Vagina (tissue), 2 donors: ENCODE data around the gene ZNF408. TPM values are rescaled to one million over a fixed set of nuclear protein-coding genes. Genes with fewer than 3 reads are reported as not detected.
A peak's percentile ranks its signal among the peaks of the same experiment; 100 is the strongest.
"Not testable (repeated sequence)": the region's sequence is repeated elsewhere in the genome, so short reads cannot be mapped to it uniquely, and the experiment has no call there.

Experiments used
- DNase-seq, 2 donors: peaks; one replicate each; pipeline ENCODE4 v3.0.0-alpha.2; 2017; ENCODE audit errors: extremely low spot score in 2 of 2
- H3K27ac ChIP-seq: fragments of 200-600 bp; sonication (generic); one replicate; pipeline ENCODE4 v1.5.1; 2019
- H3K27me3 ChIP-seq: fragments of 200-600 bp; sonication (generic); one replicate; pipeline ENCODE4 v1.5.1; 2019
- H3K36me3 ChIP-seq, 2 donors: fragments of 200-600 bp; sonication (generic); one replicate each; pipeline ENCODE4 v1.5.1; 2017 to 2019
- H3K4me1 ChIP-seq: fragments of 200-600 bp; sonication (generic); one replicate; pipeline ENCODE4 v1.5.1; 2019
- H3K4me3 ChIP-seq, 2 donors: fragments of 200-600 bp; sonication (generic); 1 replicate in 1 of 2; 2 replicates in 1 of 2; pipeline ENCODE4 v1.5.1; 2016 to 2019
- H3K9me3 ChIP-seq: fragments of 200-600 bp; sonication (generic); one replicate; pipeline ENCODE4 v1.5.1; 2019
- CTCF ChIP-seq, 3 experiments: fragments of 450-650 bp in 2 of 3; fragments of 200-600 bp in 1 of 3; sonication (generic) in 1 of 3; IDR thresholded peaks; one replicate each; pipeline ENCODE4 v1.5.1; 2017 to 2019; ENCODE audit warnings: antibody characterized with exemption in 3 of 3, mild to moderate bottlenecking in 2 of 3, moderate library complexity in 2 of 3
- POLR2A ChIP-seq, 2 donors: fragments of 450-650 bp; IDR thresholded peaks; one replicate each; pipeline ENCODE4 v1.6.1; 2017; ENCODE audit warnings: antibody characterized with exemption in 2 of 2, mild to moderate bottlenecking in 2 of 2, moderate library complexity in 2 of 2
- POLR2AphosphoS5 ChIP-seq, 2 donors: sonication (generic); formaldehyde crosslinking; IDR thresholded peaks; one replicate each; pipeline ENCODE4 v1.9.0; 2017; ENCODE audit warnings: antibody characterized with exemption in 2 of 2, mild to moderate bottlenecking in 2 of 2, low read depth in 1 of 2; ENCODE audit not compliant: insufficient read depth in 1 of 2
- intact Hi-C: fragments of 100-400 bp; cut with DNase I; formaldehyde crosslinking; loops from one replicate; pipeline ENCODE4 v1.15.1; 2023
- total RNA-seq: library from RNA; depleted of rRNA; stranded (reverse); fragments of >200 nt; gene quantifications from one replicate; pipeline ENCODE4 v1.2.3, GENCODE V29; 2016

ZNF408 gene
- total RNA-seq, 1 donor from 2014 or later: 12.5 TPM

GRCh38 chr11:46698597-46698996 is 2.2 kb upstream of the ZNF408 start:
- H3K4me3 ChIP-seq: no peak overlapping the region
- intact Hi-C loops: no loop called here
- peaks cover 0 to 28% of the 10 kb centered on the region in 2 donors for H3K36me3 ChIP-seq
- peak overlapping the region; percentile 95 for H3K27ac ChIP-seq
- H3K27me3 ChIP-seq: no peaks in the 10 kb centered on the region
- TF ChIP-seq POLR2AphosphoS5 (IDR thresholded peaks at IDR 0.05; ENCODE audit: insufficient read depth in 1 of 2, low read depth in 1 of 2) (no peak), CTCF (IDR thresholded peaks at IDR 0.05) (no peak), POLR2A (IDR thresholded peaks at IDR 0.05) (no peak)
- no peak for DNase-seq
- no peaks in the 10 kb centered on the region for H3K9me3 ChIP-seq
- H3K4me1 ChIP-seq: peaks cover 82% of the 10 kb centered on the region

- Histone ChIP-seq H3K4me1 (peaks cover 56% of the 10 kb centered on the region), H3K27ac (peak overlapping the region; percentile 95), H3K4me3 (peak overlapping the region; percentile 78 to 93), H3K36me3 (peaks cover 0 to 28% of the 10 kb centered on the region in 2 donors), H3K9me3 (no peaks in the 10 kb centered on the region), H3K27me3 (no peaks in the 10 kb centered on the region)
- intact Hi-C loops: no loop called here
- DNase-seq: no peak
- TF ChIP-seq POLR2A (IDR thresholded peaks at IDR 0.05): no peak
- no peak for TF ChIP-seq POLR2AphosphoS5 (IDR thresholded peaks at IDR 0.05; ENCODE audit: insufficient read depth in 1 of 2, low read depth in 1 of 2)
- TF ChIP-seq CTCF (IDR thresholded peaks at IDR 0.05): no peak
These were observed 335 bp downstream of the ZNF408 start for GRCh38 chr11:46701078-46701654.

- Histone ChIP-seq H3K27me3 (no peaks in the 10 kb centered on the region), H3K27ac (no peak overlapping the region), H3K4me3 (no peak overlapping the region), H3K4me1 (peaks cover 19% of the 10 kb centered on the region), H3K9me3 (no peaks in the 10 kb centered on the region), H3K36me3 (peaks cover 0 to 38% of the 10 kb centered on the region in 2 donors)
- no peak for DNase-seq
- intact Hi-C loops: loop anchor here (5.0 kb wide), 1 partner anchor 88 kb away; the partner anchor contains the start of genes ATG13 and HARBI1
- no peak for TF ChIP-seq CTCF (IDR thresholded peaks at IDR 0.05)
- no peak for TF ChIP-seq POLR2AphosphoS5 (IDR thresholded peaks at IDR 0.05; ENCODE audit: insufficient read depth in 1 of 2, low read depth in 1 of 2)
- TF ChIP-seq POLR2A (IDR thresholded peaks at IDR 0.05): no peak
These were observed 4.3 kb downstream of the ZNF408 start for GRCh38 chr11:46705070-46705688.

GRCh38 chr11:46706886-46707285 is 6.1 kb downstream of the ZNF408 start:
- no peaks in the 10 kb centered on the region for H3K9me3 ChIP-seq
- H3K4me1 ChIP-seq: peaks cover 18% of the 10 kb centered on the region
- H3K4me3 ChIP-seq: no peak overlapping the region
- TF ChIP-seq POLR2A (IDR thresholded peaks at IDR 0.05) (no peak), POLR2AphosphoS5 (IDR thresholded peaks at IDR 0.05; ENCODE audit: insufficient read depth in 1 of 2, low read depth in 1 of 2) (no peak), CTCF (IDR thresholded peaks at IDR 0.05) (no peak)
- peaks cover 0 to 38% of the 10 kb centered on the region in 2 donors for H3K36me3 ChIP-seq
- no peak for DNase-seq
- intact Hi-C loops: loop anchor here (5.0 kb wide), 1 partner anchor 90 kb away; the partner anchor contains the start of genes ATG13 and HARBI1
- H3K27ac ChIP-seq: no peak overlapping the region
- no peaks in the 10 kb centered on the region for H3K27me3 ChIP-seq

- intact Hi-C loops: loop anchor here (5.0 kb wide), 1 partner anchor 92 kb away; the partner anchor contains the start of genes ATG13 and HARBI1
- not testable (repeated sequence) for H3K9me3 ChIP-seq, H3K4me1 ChIP-seq, DNase-seq, H3K27ac ChIP-seq, H3K27me3 ChIP-seq, H3K4me3 ChIP-seq
- H3K36me3 ChIP-seq: peaks cover 0 to 30% of the 10 kb centered on the region in 2 donors
These were observed 8.5 kb downstream of the ZNF408 start for GRCh38 chr11:46709351-46709750.
